PC-9 (cell line): Measurements from ENCODE around the gene OPTC. TPM values are rescaled to one million over a fixed set of nuclear protein-coding genes. Genes with fewer than 3 reads are reported as not detected.

Experiments used
- BruUV-seq: library from RNA; stranded (reverse); fragments of 400-500 nt; replicated peaks from 2 replicates; lab custom pipeline; 2021; lab: Mats Ljungman, UMichigan
- CTCF ChIA-PET: fragments of 300-600 bp; sonication (Branson Sonifier 250); formaldehyde crosslinking; loops from one replicate; lab custom pipeline; 2022; ENCODE audit warnings: antibody characterized with exemption; lab: Charles Lee
- POLR2A ChIA-PET: fragments of 300-600 bp; sonication (Branson Sonifier 250); formaldehyde crosslinking; loops from one replicate; lab custom pipeline; 2022; ENCODE audit warnings: antibody characterized with exemption; ENCODE audit not compliant: unreplicated experiment; lab: Charles Lee
- DNase-seq, 2 experiments: peaks; one replicate each; pipeline versions ENCODE4 v3.0.0 to v3.0.0-alpha.2; 2015 to 2022; ENCODE audit warnings: mixed read lengths in 1 of 2
- H2AFZ ChIP-seq: fragments of 200-600 bp; sonication (generic); 2 replicates; pipeline ENCODE4 v1.8.1; 2017; ENCODE audit warnings: antibody characterized with exemption
- H3F3A ChIP-seq: fragments of 200-600 bp; sonication (generic); 2 replicates; pipeline ENCODE4 v1.8.1; 2017; ENCODE audit warnings: antibody characterized with exemption, mild to moderate bottlenecking, low read depth; ENCODE audit not compliant: insufficient read depth
- H3K27ac ChIP-seq: fragments of 200-600 bp; sonication (generic); 2 replicates; pipeline ENCODE4 v1.6.1; 2016; ENCODE audit warnings: mixed run types
- H3K27me3 ChIP-seq: fragments of 200-600 bp; sonication (generic); 2 replicates; pipeline ENCODE4 v1.6.1; 2016; ENCODE audit warnings: low read depth, mixed run types; ENCODE audit not compliant: insufficient read depth
- H3K36me3 ChIP-seq: fragments of 200-600 bp; sonication (generic); 2 replicates; pipeline ENCODE4 v1.6.1; 2016; ENCODE audit warnings: low read depth, mixed run types
- H3K4me1 ChIP-seq: fragments of 200-600 bp; sonication (generic); replicated peaks from 2 replicates; pipeline ENCODE4 v1.6.1; 2016; ENCODE audit warnings: mixed run types; ENCODE audit not compliant: insufficient read depth
- H3K4me2 ChIP-seq: fragments of 200-600 bp; sonication (generic); 2 replicates; pipeline ENCODE4 v1.6.1; 2017; ENCODE audit warnings: mixed run types
- H3K4me3 ChIP-seq: fragments of 200-600 bp; sonication (generic); 2 replicates; pipeline ENCODE4 v1.6.1; 2016; ENCODE audit warnings: mixed run types
- H3K79me2 ChIP-seq: fragments of 200-600 bp; sonication (generic); 2 replicates; pipeline ENCODE4 v1.6.1; 2017; ENCODE audit warnings: low read depth, mixed run types
- H3K9me2 ChIP-seq: fragments of 200-600 bp; sonication (generic); 2 replicates; pipeline ENCODE4 v1.8.1; 2017; ENCODE audit warnings: mild to moderate bottlenecking; ENCODE audit not compliant: insufficient read depth
- H3K9me3 ChIP-seq: fragments of 200-600 bp; sonication (generic); 2 replicates; pipeline ENCODE4 v1.8.1; 2016; ENCODE audit warnings: low read depth; ENCODE audit not compliant: insufficient read depth
- H4K20me1 ChIP-seq: fragments of 200-600 bp; sonication (generic); 2 replicates; pipeline ENCODE4 v1.8.1; 2017; ENCODE audit not compliant: insufficient read depth
- EZH2 ChIP-seq: fragments of 200-600 bp; sonication (generic); IDR thresholded peaks from 2 replicates; pipeline ENCODE4 v1.8.0; 2017; ENCODE audit warnings: antibody characterized with exemption, low read depth
- intact Hi-C: fragments of 100-400 bp; cut with micrococcal nuclease; formaldehyde crosslinking; loops from one replicate; pipeline ENCODE4 v1.10.0; 2022; ENCODE audit not compliant: unreplicated experiment
- total RNA-seq: library from RNA; stranded (reverse); gene quantifications from 2 replicates; pipeline ENCODE4 v1.2.3, GENCODE V29; 2021
- TF ChIP-seq, protein P1 (sequence below): fragments of 200-600 bp; sonication (generic); conservative IDR thresholded peaks from 2 replicates; pipeline ENCODE4 v1.6.1; 2017; ENCODE audit warnings: mixed run types, antibody characterized with exemption, mild to moderate bottlenecking, moderate library complexity

OPTC gene
- total RNA-seq, 1 experiment from 2014 or later, result not detected

DNA sequence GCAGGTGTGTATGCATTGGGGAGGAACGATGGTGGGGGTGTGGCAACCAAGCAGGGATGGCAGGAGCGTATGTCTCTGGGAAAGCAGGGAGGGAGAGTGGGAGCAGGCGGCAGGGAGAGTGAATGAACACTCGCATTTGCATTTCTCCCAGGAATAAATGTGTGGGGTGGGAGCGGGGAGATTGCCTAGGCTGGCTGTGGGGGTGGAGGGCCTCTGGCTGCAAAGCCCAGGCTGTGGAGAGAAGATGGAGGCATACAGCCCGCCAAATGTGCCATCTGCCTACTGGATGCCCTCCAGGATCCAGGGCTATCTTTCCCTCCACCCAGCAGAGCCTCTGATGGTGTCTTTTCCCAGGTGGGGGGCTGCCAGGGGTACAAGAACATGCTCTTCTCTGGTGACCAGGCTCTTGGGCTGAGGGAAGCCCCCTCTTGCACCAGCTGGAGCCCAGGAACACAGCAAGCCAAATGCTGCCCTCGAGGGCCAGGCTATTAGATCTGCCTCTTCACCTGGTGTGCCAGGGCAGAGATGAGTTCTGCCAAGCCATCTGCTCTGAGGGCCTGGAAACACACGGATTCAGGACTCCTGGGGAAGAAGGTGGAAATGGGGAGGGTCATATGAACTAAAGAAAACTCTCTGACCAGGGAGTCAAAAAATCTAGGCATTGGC, 1.7 kb upstream of the OPTC start:
- H3K4me1 ChIP-seq, result no peaks in the 10 kb centered on the region
- CTCF ChIA-PET, result no interaction called here
- H2AFZ ChIP-seq, result no peak overlapping the region
- POLR2A ChIA-PET, result no interaction called here
- no peaks in the 10 kb centered on the region for H4K20me1 ChIP-seq
- H3K79me2 ChIP-seq, result no peaks in the 10 kb centered on the region
- no peak for DNase-seq
- no peak overlapping the region for H3K27ac ChIP-seq
- intact Hi-C loops, result no loop called here
- no peaks in the 10 kb centered on the region for H3K27me3 ChIP-seq
- H3K4me2 ChIP-seq, result no peak overlapping the region
- H3K36me3 ChIP-seq, result no peaks in the 10 kb centered on the region
- no peaks in the 10 kb centered on the region for H3F3A ChIP-seq
- no peaks in the 10 kb centered on the region for H3K9me3 ChIP-seq
- BruUV-seq, result no TSS peak
- no peak for TF ChIP-seq EZH2
- TF ChIP-seq, protein P1, sequence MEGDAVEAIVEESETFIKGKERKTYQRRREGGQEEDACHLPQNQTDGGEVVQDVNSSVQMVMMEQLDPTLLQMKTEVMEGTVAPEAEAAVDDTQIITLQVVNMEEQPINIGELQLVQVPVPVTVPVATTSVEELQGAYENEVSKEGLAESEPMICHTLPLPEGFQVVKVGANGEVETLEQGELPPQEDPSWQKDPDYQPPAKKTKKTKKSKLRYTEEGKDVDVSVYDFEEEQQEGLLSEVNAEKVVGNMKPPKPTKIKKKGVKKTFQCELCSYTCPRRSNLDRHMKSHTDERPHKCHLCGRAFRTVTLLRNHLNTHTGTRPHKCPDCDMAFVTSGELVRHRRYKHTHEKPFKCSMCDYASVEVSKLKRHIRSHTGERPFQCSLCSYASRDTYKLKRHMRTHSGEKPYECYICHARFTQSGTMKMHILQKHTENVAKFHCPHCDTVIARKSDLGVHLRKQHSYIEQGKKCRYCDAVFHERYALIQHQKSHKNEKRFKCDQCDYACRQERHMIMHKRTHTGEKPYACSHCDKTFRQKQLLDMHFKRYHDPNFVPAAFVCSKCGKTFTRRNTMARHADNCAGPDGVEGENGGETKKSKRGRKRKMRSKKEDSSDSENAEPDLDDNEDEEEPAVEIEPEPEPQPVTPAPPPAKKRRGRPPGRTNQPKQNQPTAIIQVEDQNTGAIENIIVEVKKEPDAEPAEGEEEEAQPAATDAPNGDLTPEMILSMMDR, result no peak
- no peak overlapping the region for H3K4me3 ChIP-seq
- H3K9me2 ChIP-seq, result no peaks in the 10 kb centered on the region

DNA sequence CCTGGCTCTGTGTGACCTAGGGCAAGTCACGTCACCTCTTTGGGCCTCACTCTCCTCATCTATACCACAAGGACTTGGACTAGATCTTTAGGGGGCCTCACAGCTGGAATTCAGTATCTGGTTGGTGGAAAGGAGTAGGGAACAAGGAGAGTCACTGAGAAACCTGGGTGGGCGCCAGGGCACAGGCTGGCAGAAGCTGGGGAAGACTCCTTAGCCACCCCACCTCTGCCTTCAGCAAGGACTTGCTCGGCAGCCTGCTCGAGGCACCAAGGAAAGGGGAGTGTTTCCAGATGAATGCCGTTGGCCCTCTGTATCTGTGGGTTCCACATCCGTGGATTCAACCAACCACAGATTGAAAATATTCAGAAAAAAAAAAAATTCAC, 1.2 kb upstream of the OPTC start:
- Histone ChIP-seq H3K4me2 (no peak overlapping the region), H3K9me3 (no peaks in the 10 kb centered on the region), H3K9me2 (no peaks in the 10 kb centered on the region), H3K79me2 (no peaks in the 10 kb centered on the region), H3K36me3 (no peaks in the 10 kb centered on the region), H4K20me1 (no peaks in the 10 kb centered on the region), H3K4me3 (no peak overlapping the region), H2AFZ (no peak overlapping the region), H3K4me1 (no peaks in the 10 kb centered on the region), H3K27me3 (no peaks in the 10 kb centered on the region), H3K27ac (no peak overlapping the region), H3F3A (no peaks in the 10 kb centered on the region)
- no peak for TF ChIP-seq EZH2
- TF ChIP-seq, protein P1, result no peak
- no TSS peak for BruUV-seq
- DNase-seq, result no peak
- POLR2A ChIA-PET, result no interaction called here
- CTCF ChIA-PET, result no interaction called here
- intact Hi-C loops, result no loop called here

DNA sequence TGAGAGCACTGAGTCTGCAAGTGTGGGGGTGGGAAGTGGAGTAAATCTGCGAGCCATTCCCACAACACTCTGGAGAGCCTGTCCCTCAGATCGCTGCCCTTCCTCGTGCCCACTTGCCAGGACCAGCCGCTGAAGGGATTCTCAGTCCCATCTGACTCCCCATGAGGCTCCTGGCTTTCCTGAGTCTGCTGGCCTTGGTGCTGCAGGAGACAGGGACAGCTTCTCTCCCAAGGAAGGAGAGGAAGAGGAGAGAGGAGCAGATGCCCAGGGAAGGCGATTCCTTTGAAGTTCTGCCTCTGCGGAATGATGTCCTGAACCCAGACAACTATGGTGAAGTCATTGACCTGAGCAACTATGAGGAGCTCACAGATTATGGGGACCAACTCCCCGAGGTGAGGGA, 1.9 kb downstream of the OPTC start:
- TF ChIP-seq, protein P1, result no peak
- TF ChIP-seq EZH2, result no peak
- Histone ChIP-seq H3K9me3 (no peaks in the 10 kb centered on the region), H3K9me2 (no peaks in the 10 kb centered on the region), H3K27ac (no peak overlapping the region), H3K4me1 (no peaks in the 10 kb centered on the region), H3F3A (no peaks in the 10 kb centered on the region), H3K4me2 (no peak overlapping the region), H3K36me3 (no peaks in the 10 kb centered on the region), H3K79me2 (no peaks in the 10 kb centered on the region), H2AFZ (no peak overlapping the region), H4K20me1 (no peaks in the 10 kb centered on the region), H3K4me3 (no peak overlapping the region), H3K27me3 (no peaks in the 10 kb centered on the region)
- no peak for DNase-seq
- BruUV-seq, result no TSS peak
- CTCF ChIA-PET, result interaction anchor here (0.6 kb wide), 1 partner anchor 128 kb away, joined by 3 read pairs; no protein-coding TSS in a partner anchor
- POLR2A ChIA-PET, result no interaction called here
- intact Hi-C loops, result no loop called here
